Measurements from ENCODE around the gene VASP.
"Not testable (repeated sequence)": the region's sequence is repeated elsewhere in the genome, so short reads cannot be mapped to it uniquely, and the experiment has no call there.

VASP gene

DNA sequence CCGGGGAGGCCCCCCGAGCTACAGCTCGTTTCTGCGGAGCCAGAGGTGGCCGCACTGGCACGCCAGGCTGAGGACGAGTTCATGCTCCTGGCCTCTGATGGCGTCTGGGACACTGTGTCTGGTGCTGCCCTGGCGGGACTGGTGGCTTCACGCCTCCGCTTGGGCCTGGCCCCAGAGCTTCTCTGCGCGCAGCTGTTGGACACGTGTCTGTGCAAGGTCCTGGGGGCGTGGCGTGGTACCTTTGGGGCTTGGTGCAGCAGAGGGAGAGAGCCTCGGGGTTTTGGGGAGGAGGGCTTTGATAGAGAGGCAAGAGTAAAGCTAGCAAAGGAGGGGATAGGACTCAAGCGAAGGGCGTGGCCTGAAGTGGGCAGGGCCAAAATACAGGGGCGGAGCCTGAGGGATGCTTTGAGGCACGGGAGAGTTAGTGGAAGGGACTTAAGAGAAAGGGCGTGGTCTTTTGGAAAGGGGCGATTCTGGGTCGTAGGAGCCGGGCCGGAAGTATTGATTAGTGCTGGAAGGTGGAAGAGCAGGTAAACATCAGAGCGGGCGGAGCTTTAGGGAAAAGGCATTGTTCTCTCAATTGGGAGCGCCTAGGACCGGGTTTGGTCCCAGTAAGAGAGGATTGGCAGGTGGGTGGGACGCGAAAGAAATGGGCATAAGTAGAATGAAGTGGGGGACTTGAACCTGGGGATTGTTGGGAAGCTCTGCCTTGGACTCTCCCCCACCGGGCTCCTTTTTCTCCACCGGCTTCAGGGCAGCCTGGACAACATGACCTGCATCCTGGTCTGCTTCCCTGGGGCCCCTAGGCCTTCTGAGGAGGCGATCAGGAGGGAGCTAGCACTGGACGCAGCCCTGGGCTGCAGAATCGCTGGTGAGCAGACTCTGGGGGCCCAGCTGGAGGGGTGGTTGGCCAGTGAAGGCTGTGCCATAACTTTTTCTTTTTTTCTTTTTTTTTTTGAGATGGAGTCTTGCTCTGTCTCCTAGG lies 7.8 kb upstream of the VASP start:
- no peak for DNase-seq

DNA sequence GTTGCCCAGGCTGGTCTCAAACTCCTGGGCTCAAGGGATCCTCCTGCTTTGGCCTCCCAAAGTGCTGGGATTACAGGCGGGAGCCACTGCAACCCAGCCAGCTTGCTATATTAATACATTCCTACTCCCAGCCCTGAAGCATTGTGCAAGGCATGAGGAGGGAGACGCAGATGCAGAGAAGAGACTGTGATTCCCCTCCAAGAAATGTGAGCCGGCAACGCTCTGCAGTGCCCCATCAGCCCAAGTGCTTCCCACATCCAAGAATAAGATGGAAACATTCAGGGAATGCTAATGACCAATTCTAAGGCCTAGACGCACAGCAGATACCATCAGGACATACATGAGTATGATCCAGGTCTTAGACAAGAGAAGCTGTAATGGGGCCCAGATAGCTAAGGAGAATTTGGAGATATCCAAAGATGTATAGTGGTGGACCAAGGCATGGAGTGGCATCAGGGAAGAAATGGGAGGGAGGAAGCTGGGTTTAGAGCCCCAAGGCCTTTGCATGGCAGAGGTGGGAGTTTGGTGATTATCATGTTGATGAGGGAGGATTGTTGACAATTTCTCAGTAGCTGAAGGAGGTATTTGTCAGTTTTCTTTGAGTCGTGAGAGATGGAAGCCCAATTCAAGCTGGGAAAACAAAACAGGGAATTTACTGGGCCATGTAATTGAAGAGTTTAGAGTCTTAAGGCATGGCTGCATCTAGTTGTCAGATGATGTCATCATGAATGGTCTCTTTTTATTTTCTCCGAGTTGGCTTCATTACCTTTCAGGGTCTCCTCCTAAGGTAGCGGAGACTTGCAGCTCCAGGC lies 6.2 kb upstream of the VASP start:
- no peak for DNase-seq

DNA sequence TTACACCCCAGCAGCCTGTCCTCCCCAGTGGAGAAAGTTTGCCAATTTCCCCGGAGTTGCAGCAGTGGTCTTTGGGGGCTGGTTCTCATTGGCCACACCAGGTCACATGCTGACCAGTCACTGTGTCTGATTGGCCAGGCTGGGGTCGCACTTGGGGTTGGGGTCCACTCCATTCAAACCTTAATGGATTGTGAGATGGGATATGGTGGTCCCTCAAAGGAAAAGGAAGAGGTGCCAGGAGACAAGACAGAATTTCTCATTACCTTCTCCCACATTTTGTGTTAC lies 5.6 kb upstream of the VASP start:
- DNase-seq: no peak

DNA sequence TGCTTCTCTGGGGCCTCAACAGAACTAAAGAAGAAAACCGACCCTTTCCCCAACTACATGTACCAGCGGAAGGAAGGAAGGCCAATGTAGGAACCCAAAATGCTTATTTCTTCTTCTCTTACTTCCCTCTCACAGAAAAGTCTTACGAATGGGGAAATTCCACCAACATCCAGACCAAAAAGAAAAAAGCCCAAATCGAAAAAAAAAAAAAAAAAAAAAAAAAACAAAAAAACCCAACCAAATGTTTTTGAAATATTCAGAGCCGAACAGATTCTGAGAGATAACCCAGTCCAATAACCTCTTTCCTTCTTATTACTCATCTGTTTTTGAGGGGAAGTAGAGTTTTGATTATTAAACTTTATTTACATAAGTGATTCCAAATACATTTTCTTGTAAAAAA lies 5.2 kb upstream of the VASP start:
- no peak for DNase-seq

DNA sequence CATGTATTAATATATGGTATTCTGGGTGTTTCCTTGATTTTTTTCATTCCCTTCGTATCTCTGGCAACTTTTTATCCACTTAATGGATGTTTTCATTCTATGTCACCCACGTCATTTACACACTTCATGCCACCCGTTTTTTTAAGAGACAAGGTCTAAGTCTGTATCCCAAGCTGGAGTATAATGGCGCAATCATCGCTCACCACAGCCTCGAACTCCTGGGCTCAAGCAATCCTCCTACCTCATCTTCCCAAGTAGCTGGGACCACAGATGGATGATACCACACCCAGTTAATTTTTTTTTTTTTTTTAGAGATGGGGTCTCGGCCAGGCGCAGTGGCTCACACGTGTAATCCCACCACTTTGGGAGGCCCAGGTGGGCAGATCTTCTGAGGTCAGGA lies 3.4 kb upstream of the VASP start:
- DNase-seq: no peak

DNA sequence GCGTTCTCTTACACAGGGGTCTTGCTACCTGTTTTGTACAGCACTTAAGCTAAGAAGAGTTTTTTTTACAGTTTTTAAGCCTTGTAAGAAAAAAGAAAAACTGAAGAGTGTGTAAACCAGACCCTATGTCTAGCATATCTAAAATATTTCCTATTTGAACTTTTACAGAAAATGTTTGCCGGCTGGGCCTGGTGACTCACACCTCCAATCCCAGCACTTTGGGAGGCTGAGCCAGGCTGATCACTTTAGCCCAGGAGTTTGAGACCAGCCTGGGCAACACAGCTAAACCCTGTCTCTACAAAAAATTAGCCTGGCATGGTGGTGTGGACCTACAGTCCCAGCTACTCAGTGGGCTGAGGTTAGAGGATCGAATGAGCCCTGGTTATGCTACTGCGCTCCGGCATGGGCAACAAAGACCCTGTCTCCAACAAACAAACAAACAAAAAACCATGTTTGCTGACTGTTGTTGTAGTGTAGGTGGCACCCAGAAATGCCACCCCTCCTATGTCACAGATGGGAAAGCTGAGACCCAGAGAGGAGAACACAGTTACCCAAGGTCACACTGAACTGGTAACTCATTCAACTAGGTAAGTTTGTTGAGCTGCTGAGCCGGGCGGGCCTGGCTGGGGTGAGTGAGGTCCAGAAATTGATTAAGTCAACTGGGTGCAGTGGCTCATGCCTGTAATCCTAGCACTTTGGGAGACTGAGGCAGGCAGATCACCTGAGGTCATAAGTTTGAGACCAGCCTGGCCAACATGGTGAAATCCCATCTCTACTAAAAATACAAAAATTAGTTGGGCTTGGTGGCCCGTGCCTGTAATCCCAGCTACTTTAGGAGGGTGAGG lies 1.9 kb upstream of the VASP start:
- DNase-seq: no peak

DNA sequence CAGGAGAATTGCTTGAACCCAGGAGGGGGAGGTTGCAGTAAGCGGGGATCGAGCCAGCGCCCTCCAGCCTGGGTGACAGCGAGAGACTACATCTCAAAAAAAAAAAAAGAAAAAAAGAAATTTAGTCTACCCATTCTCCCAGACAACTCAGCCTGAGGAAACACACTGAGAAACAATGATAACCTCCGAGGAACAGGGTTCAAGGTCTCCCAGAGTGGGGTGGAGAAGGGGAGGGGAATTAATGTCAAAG lies 1.4 kb upstream of the VASP start:
- no peak for DNase-seq

DNA sequence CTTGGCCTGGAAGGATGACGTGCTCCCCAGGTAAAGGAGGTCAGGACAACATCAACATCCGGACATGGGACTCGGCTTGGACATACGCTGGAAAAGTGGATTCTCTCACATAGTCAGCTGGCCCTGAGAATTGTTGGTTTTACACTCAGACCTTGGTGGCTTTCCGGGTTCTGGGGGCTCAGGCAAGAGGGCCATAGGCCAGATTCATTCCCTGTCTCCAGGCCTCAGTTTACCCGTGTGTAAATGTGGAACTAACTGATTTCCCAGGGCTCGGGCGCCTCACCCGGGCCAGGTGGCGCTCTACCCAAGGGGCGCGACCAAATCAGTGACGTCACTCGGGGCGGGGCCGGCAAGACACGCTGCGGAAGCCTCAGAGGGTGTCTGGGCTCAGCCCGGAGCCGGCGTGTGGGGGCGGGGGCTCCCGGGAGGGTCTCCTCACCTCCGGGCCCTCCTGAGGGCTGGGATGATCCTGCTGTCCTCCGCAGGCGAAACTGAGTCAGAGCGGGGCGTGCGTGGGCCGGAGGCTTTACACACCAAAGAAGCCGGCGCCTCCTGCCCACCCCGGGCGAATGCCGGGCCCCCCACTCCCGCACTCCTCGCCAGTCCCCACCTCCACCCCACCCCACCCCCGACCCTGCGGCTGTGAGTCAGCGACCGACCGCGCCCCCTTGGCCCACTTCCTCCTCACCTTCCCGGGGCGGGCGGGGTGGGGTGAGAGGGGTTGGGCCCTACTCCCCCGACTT lies 862 bp upstream of the VASP start:
- DNase-seq: peak; percentile 70

DNA sequence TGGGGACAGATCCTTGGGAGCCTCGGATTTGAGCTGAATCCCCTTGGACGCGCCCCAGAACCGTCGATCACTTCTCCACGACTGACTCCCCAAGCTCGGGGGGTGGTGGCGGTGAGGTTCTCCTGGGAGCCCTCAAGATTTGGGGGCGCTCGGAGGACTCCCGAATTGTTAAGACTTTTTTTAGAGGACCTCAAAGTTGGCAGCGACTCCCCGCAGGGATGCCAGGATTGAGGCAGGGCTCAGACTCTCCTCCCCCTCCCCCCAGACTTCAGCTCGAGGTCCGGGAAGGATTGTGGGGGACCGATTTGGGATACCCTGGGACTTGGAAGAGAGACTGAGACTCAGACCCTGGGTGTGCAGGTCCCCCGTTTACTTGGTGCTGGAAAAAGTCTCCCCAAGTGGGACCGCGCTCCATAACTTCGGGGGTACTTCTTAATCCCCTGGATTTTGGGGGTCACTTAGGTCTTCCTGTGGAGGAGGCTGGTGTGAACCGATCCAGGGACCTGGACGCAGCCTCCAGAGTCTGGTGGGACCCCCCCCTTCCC lies 665 bp downstream of the VASP start:
- DNase-seq: no peak

DNA sequence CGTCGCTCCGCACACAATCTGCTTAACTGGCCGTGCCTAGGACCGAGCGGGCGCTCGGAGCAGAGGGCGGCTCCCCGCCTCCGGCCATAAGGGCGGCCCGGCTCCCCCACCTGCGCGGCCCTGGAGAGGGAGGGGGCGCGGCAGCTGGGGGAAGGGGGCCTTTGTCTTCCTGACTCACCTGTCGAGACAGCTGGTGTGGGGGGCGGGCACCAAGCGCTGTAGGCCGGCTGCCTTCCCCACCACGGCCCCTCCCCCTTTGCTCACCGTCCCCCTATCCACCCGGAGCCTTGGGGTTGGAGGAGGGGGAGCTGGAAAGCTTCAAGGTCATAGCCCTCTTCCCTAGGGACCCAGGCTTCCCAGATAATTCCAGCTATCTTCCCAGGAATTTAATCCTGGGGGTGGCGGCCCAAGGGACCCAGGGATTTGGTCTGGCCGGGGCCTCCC lies 1.2 kb downstream of the VASP start:
- DNase-seq: no peak

DNA sequence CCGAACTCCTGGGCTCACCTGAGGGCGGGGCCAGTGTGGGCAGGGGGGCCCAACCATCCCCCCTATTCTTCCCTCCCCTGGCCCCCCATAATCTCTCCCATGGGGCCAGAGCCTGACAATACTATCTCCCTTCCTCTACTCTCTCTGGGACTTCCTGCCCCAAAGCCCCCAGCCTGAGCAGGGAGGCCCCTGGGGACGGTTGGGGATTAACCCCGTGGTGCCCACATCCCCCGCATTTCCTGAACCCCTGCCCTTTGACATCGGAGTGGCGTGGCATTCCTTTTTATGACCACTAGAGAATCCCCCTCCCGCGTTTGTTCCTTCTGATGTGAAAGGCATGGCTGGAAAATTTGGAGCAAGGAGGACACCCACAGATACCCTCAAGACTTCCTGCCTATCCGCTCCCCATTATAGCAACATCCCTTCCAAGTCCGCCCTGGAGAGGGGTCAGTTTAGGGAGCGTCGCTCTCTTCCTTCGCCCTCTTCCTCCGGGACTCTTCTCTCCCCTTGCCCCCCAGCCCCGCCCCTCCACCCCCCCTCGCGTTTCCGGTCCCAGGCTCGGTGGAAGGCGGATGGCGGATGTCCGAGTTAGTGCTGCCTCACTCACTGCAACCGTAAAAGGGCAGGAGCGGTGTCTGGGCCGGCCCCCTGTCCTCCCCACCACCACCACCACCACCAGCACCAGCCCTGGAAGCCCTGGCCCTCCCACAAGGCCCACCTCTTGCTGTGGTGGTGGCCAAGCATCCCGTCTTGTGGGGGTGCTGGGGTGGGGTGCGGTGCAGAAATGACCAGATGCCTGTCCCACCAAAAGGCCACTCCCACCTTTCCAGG lies 1.8 kb downstream of the VASP start:
- no peak for DNase-seq

DNA sequence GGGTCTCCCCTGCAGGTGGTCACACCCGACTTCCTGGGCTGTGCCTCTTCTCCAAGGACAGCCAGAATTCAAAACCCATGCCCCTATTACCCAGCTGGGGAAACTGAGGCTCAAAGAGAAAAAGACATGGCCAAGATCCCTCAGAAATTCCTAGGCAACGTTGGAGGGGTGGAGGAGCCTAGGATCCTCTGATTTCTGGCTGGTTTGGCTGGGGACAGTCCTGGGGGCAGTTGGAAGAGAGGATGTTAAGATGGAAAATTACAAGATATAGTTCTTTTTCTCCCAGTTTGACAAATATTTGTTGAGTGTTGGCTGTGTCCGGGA lies 2.4 kb downstream of the VASP start:
- no peak for DNase-seq

DNA sequence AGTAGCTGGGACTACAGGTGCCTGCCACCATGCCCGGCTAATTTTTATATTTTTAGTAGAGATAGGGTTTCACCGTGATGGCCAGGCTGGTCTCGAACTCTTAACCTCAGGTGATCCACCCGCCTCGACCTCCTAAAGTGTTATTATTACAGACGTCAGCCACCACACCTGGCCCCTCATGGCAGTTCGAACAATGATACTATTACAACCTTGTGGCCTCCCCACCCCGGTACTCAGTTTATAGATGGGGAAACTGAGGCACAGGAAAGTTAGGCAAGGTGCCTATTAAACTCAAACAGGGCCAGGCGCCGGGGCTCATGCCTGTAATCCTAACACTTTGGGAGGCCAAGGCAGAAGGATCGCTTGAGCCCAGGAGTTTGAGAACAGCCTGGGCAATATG lies 3.1 kb downstream of the VASP start:
- DNase-seq: not testable (repeated sequence)

DNA sequence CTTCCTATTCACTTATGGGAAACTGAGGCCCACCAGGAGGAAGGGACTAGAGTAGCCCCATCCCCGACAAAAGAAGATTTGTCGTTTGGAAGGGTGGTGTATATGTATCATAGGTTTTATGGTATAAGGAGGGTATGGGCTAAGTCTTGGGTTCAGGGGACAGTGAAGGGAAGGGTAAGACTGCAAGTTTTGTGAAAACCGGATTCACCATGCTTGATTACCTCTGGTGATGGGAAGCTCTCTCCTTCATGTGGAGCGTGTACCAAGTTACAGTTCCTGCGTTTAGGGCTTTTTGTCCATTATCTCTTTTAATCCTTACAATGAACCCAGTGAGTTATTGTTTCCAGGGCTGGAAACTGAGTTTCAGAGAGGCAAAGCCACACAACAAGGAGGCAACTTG lies 3.8 kb downstream of the VASP start:
- no peak for DNase-seq

DNA sequence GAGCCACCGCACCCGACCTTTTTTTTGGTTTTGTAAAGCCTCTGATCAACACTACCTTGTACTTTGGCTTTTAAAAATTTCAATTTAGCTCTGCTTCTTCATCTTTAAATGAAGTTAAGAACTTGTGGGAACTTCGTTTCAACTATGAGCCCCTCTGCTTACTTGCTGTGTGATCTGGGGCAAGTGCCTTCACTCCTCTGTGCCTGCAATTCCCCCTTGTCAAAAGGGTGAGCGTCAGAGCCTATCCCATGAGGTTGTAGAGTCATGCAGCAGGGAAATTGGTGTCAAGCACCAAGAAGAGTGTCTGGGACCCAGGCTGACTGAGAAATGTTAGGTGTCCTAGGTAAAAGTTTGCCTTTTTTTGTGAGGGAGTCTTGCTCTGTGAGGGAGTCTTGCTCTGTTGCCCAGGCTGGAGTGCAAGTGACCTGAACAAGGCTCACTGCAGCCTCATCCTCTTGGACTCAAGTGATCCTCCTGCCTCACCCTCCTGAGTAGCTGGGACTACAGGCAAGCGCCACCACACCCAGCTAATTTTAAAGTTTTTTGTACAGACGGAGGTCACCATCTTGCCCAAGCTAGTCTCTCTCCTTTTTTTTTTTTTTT lies 5.7 kb downstream of the VASP start:
- no peak for DNase-seq

DNA sequence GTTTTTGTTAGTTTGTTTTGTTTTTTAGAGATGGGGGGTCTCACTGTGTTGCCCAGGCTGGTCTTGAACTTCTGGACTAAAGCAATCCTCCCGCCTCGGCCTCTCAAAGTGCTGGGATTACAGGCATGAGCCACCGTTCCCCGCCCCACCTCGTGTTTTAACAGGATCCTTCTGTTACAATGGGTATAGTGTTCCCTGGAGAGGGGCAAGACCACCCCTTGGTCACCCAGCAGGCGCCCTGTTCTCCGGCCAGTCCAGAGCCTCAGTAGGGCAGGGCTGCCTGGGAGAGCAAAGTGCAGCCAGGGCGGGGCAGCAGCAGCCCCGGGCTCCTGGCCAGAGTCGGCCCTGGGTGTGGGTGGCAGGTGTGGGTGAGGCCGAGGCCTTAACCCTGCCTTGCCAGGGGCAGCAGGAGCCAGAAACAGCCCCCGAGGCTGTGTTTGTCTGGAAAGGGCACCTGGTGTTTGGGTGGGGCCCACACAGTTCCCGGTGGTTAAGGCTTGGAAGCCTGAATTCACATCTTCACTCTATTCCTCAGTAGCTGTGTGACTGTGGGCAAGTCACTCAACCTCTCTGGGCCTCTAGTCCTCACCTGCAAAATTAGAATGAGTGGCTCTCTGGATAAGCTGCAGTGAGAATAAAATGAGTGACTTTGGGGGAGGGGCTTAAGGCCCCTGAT lies 7.2 kb downstream of the VASP start:
- no peak for DNase-seq

DNA sequence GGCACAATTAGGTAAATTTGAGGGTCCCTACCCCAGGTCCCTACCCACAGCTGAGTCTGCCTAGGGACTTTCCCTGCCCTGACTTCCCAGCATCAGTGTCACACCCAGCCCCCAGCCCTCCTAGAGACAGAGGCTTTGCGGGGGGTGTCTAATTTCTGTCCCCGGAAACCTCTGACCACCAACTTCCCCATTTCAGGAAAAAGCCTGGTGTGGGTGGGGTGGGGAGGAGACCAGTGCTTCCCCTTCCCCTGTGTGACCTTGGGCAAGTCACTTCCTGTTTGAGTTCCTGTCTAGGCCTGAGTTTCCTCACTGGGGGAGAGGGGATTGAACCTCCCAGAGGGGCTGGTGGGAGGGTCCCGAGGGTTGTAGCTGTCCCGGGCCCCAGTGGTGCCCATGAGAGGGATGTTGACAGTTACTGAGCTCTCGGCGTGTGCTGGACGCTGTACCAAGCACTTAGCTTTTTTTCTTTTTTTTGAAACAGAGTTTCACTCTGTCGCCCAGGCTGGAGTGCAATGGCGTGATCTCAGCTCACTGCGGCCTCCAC lies 7.9 kb downstream of the VASP start:
- DNase-seq: no peak

DNA sequence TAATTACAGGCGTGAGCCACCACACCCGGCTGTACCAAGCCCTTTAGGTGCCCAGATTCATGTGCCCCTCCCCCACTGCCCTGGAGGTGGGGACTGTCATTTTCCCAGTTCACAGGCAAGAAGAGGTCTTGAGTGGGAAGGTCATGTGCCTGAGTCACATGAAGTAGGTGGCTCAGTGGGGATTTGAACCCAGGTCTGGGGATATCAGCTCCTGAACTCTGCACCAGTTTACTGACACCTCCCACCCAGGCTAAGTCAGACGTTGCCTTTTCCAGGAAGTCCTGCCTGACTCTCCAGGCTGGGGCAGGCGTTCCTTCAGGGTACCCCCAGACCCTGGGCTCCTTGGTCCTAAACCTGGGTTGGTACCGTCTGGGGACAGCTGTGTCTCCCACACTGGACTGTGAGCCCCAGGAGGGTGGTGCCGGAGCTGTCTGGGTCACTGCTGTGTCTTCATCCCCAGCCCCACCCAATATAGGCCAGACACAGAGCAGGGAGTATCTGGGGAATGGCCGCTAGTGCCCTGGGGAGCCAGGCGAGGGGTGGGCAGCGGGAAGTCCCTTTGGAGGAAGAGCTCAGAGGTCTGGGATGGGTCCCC lies 8.6 kb downstream of the VASP start:
- no peak for DNase-seq

DNA sequence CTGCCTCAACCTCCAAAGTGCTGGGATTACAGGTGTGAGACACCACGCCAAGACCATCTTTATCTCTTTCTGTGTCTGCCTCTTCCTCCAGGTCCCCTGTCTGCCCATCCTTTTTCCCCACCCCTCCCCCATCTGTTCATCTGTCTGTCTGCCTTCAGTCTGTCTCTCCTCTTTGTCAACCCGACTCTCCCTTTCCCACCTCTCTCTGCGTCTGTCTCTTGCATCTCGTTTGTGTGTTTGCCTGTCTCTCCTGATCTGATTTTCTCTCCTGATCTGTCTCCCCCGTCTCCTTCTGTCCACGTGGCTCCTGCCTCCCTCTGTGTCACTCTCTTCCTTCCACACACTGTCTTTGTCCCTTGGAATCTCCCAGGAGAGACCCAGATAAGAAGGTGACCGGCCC lies 10.0 kb downstream of the VASP start:
- no peak for DNase-seq
